Esophagus muscularis mucosa (tissue), 4 donors: ENCODE results near the gene GSTA2. TPM values are rescaled to one million over a fixed set of nuclear protein-coding genes. Genes with fewer than 3 reads are reported as not detected.
"Not testable (repeated sequence)": the region's sequence is repeated elsewhere in the genome, so short reads cannot be mapped to it uniquely, and the experiment has no call there.

Experiments used
- DNase-seq: peaks from one replicate; pipeline ENCODE4 v3.0.0-alpha.2; 2017; ENCODE audit errors: extremely low spot score
- H3K27ac ChIP-seq, 4 donors: fragments of 200-600 bp; sonication (generic); replicated peaks in 1 of 4; 1 replicate in 3 of 4; 2 replicates in 1 of 4; pipeline ENCODE4 v1.5.1; 2016 to 2019; ENCODE audit warnings: mild to moderate bottlenecking in 1 of 4
- H3K27me3 ChIP-seq, 4 donors: fragments of 200-600 bp; sonication (generic); one replicate each; pipeline versions ENCODE4 v1.5.1 to v1.6.0; 2016 to 2019
- H3K36me3 ChIP-seq, 4 donors: fragments of 200-600 bp; sonication (generic); one replicate each; pipeline ENCODE4 v1.5.1; 2016 to 2019
- H3K4me1 ChIP-seq, 4 donors: fragments of 200-600 bp; sonication (generic); one replicate each; pipeline ENCODE4 v1.5.1; 2016 to 2019
- H3K4me3 ChIP-seq, 4 donors: fragments of 200-600 bp; sonication (generic); 1 replicate in 2 of 4; 2 replicates in 2 of 4; pipeline ENCODE4 v1.5.1; 2016 to 2019; ENCODE audit warnings: mild to moderate bottlenecking in 4 of 4, moderate library complexity in 1 of 4
- H3K9me3 ChIP-seq, 4 donors: fragments of 200-600 bp; sonication (generic); 1 replicate in 3 of 4; 2 replicates in 1 of 4; pipeline ENCODE4 v1.5.1; 2016 to 2019
- CTCF ChIP-seq, 3 experiments: fragments of 200-600 bp in 2 of 3; fragments of 450-650 bp in 1 of 3; sonication (generic) in 2 of 3; IDR thresholded peaks; one replicate each; pipeline ENCODE4 v1.5.1; 2017 to 2019; ENCODE audit warnings: antibody characterized with exemption in 3 of 3, mild to moderate bottlenecking in 2 of 3, moderate library complexity in 1 of 3
- EP300 ChIP-seq: sonication (generic); formaldehyde crosslinking; IDR thresholded peaks from one replicate; pipeline ENCODE4 v1.6.1; 2017; ENCODE audit warnings: antibody characterized with exemption
- POLR2A ChIP-seq: fragments of 450-650 bp; IDR thresholded peaks from one replicate; pipeline ENCODE4 v1.6.1; 2017; ENCODE audit warnings: antibody characterized with exemption, moderate library complexity, mild to moderate bottlenecking, low read depth
- POLR2AphosphoS5 ChIP-seq, 2 donors: sonication (generic); formaldehyde crosslinking; IDR thresholded peaks; one replicate each; pipeline ENCODE4 v1.6.1; 2017; ENCODE audit warnings: antibody characterized with exemption in 2 of 2
- WGBS: methylation state at CpG from one replicate; pipeline ENCODE4 v1.1.5; 2018; 5-methylcytosine and 5-hydroxymethylcytosine counted together
- intact Hi-C: fragments of 100-400 bp; cut with DNase I; formaldehyde crosslinking; loops from one replicate; pipeline ENCODE4 v1.15.1; 2023
- total RNA-seq, 4 donors: library from RNA; depleted of rRNA; stranded (reverse); fragments of >200 nt; gene quantifications; one replicate each; pipeline versions ENCODE4 v1.1.0 to v1.2.1, GENCODE V29; 2016

The GSTA2 gene
- total RNA-seq, 4 donors from 2014 or later: not detected

GRCh38 chr6:52759085-52759484 is 4.2 kb downstream of the GSTA2 start:
- Histone ChIP-seq H3K36me3 (no peaks in the 10 kb centered on the region), H3K4me3 (no peak overlapping the region), H3K4me1 (no peaks in the 10 kb centered on the region), H3K9me3 (no peaks in the 10 kb centered on the region), H3K27me3 (no peaks in the 10 kb centered on the region), H3K27ac (no peak overlapping the region)
- no peak for TF ChIP-seq POLR2AphosphoS5 (IDR thresholded peaks at IDR 0.05)
- TF ChIP-seq CTCF (IDR thresholded peaks at IDR 0.05): no peak
- TF ChIP-seq POLR2A: no peak
- no peak for TF ChIP-seq EP300
- intact Hi-C loops: no loop called here
- no peak for DNase-seq
- WGBS: 100% methylated on average over 1 of the region's 1 CpG

GRCh38 chr6:52757651-52758338 is 5.5 kb downstream of the GSTA2 start:
- H3K36me3 ChIP-seq, H3K27me3 ChIP-seq, DNase-seq, H3K27ac ChIP-seq, H3K4me1 ChIP-seq, intact Hi-C loops, H3K4me3 ChIP-seq, H3K9me3 ChIP-seq: not testable (repeated sequence)
- 76% methylated on average over 7 of the region's 7 CpGs for WGBS

- H3K4me3 ChIP-seq: no peak overlapping the region
- H3K4me1 ChIP-seq: no peaks in the 10 kb centered on the region
- no peaks in the 10 kb centered on the region for H3K36me3 ChIP-seq
- 91% methylated on average over 3 of the region's 3 CpGs for WGBS
- TF ChIP-seq EP300: no peak
- no peak for TF ChIP-seq POLR2AphosphoS5 (IDR thresholded peaks at IDR 0.05)
- no peak for TF ChIP-seq CTCF (IDR thresholded peaks at IDR 0.05)
- TF ChIP-seq POLR2A: no peak
- peaks cover 0 to 14% (median 8%) of the 10 kb centered on the region in 4 donors for H3K9me3 ChIP-seq
- DNase-seq: no peak
- no peaks in the 10 kb centered on the region for H3K27me3 ChIP-seq
- no peak overlapping the region for H3K27ac ChIP-seq
- intact Hi-C loops: no loop called here
These were observed 8.8 kb downstream of the GSTA2 start for GRCh38 chr6:52754443-52754842.

- DNase-seq, H3K27ac ChIP-seq, H3K4me1 ChIP-seq, H3K27me3 ChIP-seq, H3K36me3 ChIP-seq, intact Hi-C loops, H3K4me3 ChIP-seq: not testable (repeated sequence)
- WGBS: 80% methylated on average over 2 of the region's 2 CpGs
- H3K9me3 ChIP-seq: peaks cover 0 to 14% (median 8%) of the 10 kb centered on the region in 4 donors
These were observed 10.1 kb downstream of the GSTA2 start for GRCh38 chr6:52753137-52753536.

GRCh38 chr6:52752310-52752709 is 11.0 kb downstream of the GSTA2 start:
- DNase-seq: no peak
- no peak for TF ChIP-seq CTCF (IDR thresholded peaks at IDR 0.05)
- TF ChIP-seq EP300: no peak
- no peak for TF ChIP-seq POLR2A
- no peak for TF ChIP-seq POLR2AphosphoS5 (IDR thresholded peaks at IDR 0.05)
- no peak overlapping the region for H3K4me3 ChIP-seq
- intact Hi-C loops: no loop called here
- no peaks in the 10 kb centered on the region for H3K27me3 ChIP-seq
- no peaks in the 10 kb centered on the region for H3K4me1 ChIP-seq
- no peak overlapping the region for H3K27ac ChIP-seq
- H3K36me3 ChIP-seq: no peaks in the 10 kb centered on the region
- H3K9me3 ChIP-seq: peaks cover 0 to 14% (median 8%) of the 10 kb centered on the region in 4 donors

- H3K36me3 ChIP-seq: no peaks in the 10 kb centered on the region
- H3K4me3 ChIP-seq: no peak overlapping the region
- no peak for DNase-seq
- H3K4me1 ChIP-seq: no peaks in the 10 kb centered on the region
- peaks cover 0 to 14% (median 8%) of the 10 kb centered on the region in 4 donors for H3K9me3 ChIP-seq
- no peaks in the 10 kb centered on the region for H3K27me3 ChIP-seq
- intact Hi-C loops: no loop called here
- TF ChIP-seq EP300: no peak
- TF ChIP-seq POLR2A: no peak
- no peak for TF ChIP-seq CTCF (IDR thresholded peaks at IDR 0.05)
- TF ChIP-seq POLR2AphosphoS5 (IDR thresholded peaks at IDR 0.05): no peak
- H3K27ac ChIP-seq: no peak overlapping the region
- WGBS: 82% methylated on average over 2 of the region's 2 CpGs
These were observed 13.6 kb downstream of the GSTA2 start for GRCh38 chr6:52749556-52750152.

- intact Hi-C loops, H3K27me3 ChIP-seq, H3K27ac ChIP-seq, H3K4me1 ChIP-seq, H3K36me3 ChIP-seq, H3K4me3 ChIP-seq: not testable (repeated sequence)
- peak; percentile 68 for DNase-seq
- WGBS: 75% methylated on average over 3 of the region's 3 CpGs
- peaks cover 0 to 14% (median 8%) of the 10 kb centered on the region in 4 donors for H3K9me3 ChIP-seq
These were observed 16.0 kb downstream of the GSTA2 start for GRCh38 chr6:52747301-52747700.
